Measurements from ENCODE around the gene HOATZ. TPM values are rescaled to one million over a fixed set of nuclear protein-coding genes. Genes with fewer than 3 reads are reported as not detected.

The HOATZ gene
- total and polyA plus RNA-seq, 10 donors: not detected

DNA sequence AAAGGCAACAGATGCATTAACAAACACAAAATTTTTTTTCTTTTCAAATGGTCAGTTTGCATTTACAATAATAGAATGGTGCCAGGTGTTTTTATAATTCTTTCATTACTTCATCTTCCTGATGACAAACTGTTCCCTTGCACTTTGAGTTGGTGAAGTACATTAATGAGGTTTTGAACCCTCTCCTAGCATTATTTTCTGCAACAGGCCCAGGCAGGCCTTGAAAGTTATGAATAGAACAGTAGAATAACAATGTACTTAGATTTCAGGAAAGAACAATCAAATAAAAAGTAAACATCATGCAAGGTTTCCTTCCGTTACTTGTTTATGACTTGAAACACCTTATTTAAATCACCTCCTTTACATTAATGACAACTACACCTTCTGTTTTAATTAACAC, 12.0 kb upstream of the HOATZ start:
- H3K36me3 ChIP-seq: no peaks in the 10 kb centered on the region
- H3K27me3 ChIP-seq (replicated peaks in 1 of 7): no peaks in the 10 kb centered on the region
- no peak overlapping the region for H3K27ac ChIP-seq
- TF ChIP-seq POLR2AphosphoS5 (IDR thresholded peaks at IDR 0.05): no peak
- TF ChIP-seq, protein P1, sequence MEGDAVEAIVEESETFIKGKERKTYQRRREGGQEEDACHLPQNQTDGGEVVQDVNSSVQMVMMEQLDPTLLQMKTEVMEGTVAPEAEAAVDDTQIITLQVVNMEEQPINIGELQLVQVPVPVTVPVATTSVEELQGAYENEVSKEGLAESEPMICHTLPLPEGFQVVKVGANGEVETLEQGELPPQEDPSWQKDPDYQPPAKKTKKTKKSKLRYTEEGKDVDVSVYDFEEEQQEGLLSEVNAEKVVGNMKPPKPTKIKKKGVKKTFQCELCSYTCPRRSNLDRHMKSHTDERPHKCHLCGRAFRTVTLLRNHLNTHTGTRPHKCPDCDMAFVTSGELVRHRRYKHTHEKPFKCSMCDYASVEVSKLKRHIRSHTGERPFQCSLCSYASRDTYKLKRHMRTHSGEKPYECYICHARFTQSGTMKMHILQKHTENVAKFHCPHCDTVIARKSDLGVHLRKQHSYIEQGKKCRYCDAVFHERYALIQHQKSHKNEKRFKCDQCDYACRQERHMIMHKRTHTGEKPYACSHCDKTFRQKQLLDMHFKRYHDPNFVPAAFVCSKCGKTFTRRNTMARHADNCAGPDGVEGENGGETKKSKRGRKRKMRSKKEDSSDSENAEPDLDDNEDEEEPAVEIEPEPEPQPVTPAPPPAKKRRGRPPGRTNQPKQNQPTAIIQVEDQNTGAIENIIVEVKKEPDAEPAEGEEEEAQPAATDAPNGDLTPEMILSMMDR (IDR thresholded peaks at IDR 0.05 in 8 of 11, conservative IDR thresholded peaks at IDR 0.05 in 3 of 11): no peak
- TF ChIP-seq POLR2A (IDR thresholded peaks at IDR 0.05): no peak
- intact Hi-C loops (cut with DNase I; ENCODE audit: low total_unique reads): no loop called here
- DNase-seq: no peak
- 76 to 94% (median 80%) methylated on average over 1 of the region's 1 CpG for WGBS, 5 donors
- H3K9me3 ChIP-seq: no peaks in the 10 kb centered on the region
- H3K4me3 ChIP-seq: no peak overlapping the region
- no peaks in the 10 kb centered on the region for H3K4me1 ChIP-seq

DNA sequence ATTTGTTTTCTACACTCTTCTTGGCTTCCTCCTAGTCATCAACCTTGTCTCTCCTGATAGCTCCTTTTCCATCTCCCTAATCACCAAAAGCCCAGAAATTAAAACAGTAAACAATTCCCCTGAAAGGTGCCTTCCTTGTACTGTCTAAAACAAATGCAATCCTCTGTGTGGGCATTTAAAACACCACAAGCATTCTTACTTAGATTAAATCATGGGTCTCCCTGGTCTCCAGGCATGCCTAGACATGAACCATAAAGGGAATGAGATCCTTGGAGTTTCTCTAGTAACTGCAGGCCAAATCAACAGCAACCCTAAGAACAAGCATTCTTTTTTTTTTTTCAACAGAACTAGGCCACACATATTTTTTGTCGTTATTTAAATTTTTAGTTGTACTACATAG, 4.3 kb upstream of the HOATZ start:
- no peaks in the 10 kb centered on the region for H3K36me3 ChIP-seq
- peaks cover 0 to 58% (median 39%) of the 10 kb centered on the region in 7 donors for H3K27me3 ChIP-seq (replicated peaks in 1 of 7)
- peaks cover 0 to 28% (median 15%) of the 10 kb centered on the region in 6 donors for H3K4me1 ChIP-seq
- no peak overlapping the region for H3K4me3 ChIP-seq
- TF ChIP-seq POLR2A (IDR thresholded peaks at IDR 0.05): no peak
- TF ChIP-seq, protein P1 (IDR thresholded peaks at IDR 0.05 in 8 of 11, conservative IDR thresholded peaks at IDR 0.05 in 3 of 11): no peak
- no peak for TF ChIP-seq POLR2AphosphoS5 (IDR thresholded peaks at IDR 0.05)
- H3K9me3 ChIP-seq: no peaks in the 10 kb centered on the region
- 91 to 99% (median 96%) methylated on average over 1 of the region's 1 CpG for WGBS, 5 donors
- DNase-seq: no peak
- no peak overlapping the region for H3K27ac ChIP-seq
- intact Hi-C loops (cut with DNase I; ENCODE audit: low total_unique reads): no loop called here

DNA sequence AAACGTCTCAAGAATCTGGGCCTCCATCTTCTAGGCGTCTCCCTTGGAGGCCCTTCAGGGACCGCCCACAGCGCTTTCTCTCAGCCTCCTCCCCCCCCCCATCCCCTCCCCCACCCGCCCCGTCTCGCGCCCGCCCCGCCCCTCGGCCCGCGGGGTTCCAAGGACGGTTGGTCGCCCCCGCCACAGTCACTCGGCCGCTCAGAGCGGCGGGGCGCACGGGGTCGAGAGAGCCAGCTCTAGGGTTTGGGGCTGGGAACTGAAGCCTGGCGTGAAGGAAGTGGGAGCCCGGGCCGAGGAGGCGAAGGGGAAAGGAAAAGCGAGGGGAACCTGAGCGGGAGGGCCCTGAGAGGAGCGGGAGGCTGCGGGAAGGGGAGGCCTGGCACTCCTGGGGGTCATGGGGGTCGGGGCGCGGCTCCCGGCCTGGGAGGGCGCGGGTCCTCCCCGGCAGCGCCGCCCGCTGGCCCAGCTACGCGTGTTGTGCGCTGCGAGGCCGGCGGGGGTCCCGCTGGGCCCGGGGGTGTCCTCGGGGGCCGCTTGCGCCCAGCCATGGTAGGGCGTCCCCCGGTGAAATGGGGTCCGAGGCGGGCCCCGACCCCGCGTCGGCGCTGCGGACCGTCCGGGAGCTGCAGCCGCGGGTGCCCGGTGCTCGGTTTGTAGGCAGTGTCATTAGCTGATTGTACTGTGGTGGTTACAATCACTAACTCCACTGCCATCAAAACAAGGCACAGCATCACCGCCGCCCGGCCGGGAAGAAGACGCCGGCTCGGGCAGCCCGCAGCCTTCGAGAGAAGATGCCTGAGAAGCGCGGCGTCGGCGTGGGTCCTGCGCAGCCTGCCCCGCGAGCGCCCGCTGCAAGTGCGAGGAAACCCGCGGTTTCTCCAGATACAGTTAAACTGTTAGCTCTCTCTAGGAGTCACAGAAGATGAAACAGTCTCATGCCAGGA, 2.0 kb upstream of the HOATZ start, which contains the start of gene BTG4:
TSS of gene BTG4 (minus strand) at position 91 of the 944 bp plus-strand sequence. CDS start 13,610 bp downstream, outside the sequence.
- H3K4me3 ChIP-seq: peak within 1 kb of the TSS; percentile 6 to 70 (median 33)
- no peaks in the 10 kb centered on the region for H3K9me3 ChIP-seq
- WGBS, 5 donors: 4 to 10% (median 4%) methylated on average over 37 to 90 of the region's 90 CpGs
- no peak for DNase-seq
- H3K27ac ChIP-seq: no peak within 1 kb of the TSS
- no peak for TF ChIP-seq POLR2A (IDR thresholded peaks at IDR 0.05)
- no peak for TF ChIP-seq POLR2AphosphoS5 (IDR thresholded peaks at IDR 0.05)
- TF ChIP-seq, protein P1 (IDR thresholded peaks at IDR 0.05 in 8 of 11, conservative IDR thresholded peaks at IDR 0.05 in 3 of 11): no peak
- H3K36me3 ChIP-seq: no peaks in the 10 kb centered on the region
- intact Hi-C loops (cut with DNase I; ENCODE audit: low total_unique reads): no loop called here
- peaks cover 0 to 28% (median 15%) of the 10 kb centered on the region in 6 donors for H3K4me1 ChIP-seq
- H3K27me3 ChIP-seq (replicated peaks in 1 of 7): peaks cover 0 to 58% (median 39%) of the 10 kb centered on the region in 7 donors

DNA sequence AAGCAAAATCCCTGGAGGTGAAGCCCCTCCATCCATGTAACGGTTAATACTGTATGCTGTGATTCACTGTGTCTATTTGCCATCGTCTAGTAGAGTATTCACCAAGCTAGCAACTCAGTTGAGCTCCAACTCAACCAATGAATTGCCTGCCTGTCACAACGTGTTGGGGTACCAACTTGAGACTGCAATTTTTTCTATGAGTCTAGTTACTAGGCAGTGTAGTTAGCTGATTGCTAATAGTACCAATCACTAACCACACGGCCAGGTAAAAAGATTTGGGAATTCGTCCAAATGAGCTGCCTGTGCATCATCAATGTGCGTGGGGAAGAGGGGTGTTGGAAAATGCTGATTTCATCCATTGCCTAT, 1.4 kb upstream of the HOATZ start:
- Histone ChIP-seq H3K27me3 (replicated peaks in 1 of 7) (peaks cover 0 to 58% (median 39%) of the 10 kb centered on the region in 7 donors), H3K4me1 (peaks cover 0 to 28% (median 15%) of the 10 kb centered on the region in 6 donors), H3K4me3 (peak overlapping the region in 4 of 8 donors; percentile 31 to 70 (median 40)), H3K36me3 (no peaks in the 10 kb centered on the region), H3K9me3 (no peaks in the 10 kb centered on the region), H3K27ac (no peak overlapping the region)
- intact Hi-C loops (cut with DNase I; ENCODE audit: low total_unique reads): no loop called here
- TF ChIP-seq, protein P1 (IDR thresholded peaks at IDR 0.05 in 8 of 11, conservative IDR thresholded peaks at IDR 0.05 in 3 of 11): no peak
- TF ChIP-seq POLR2A (IDR thresholded peaks at IDR 0.05) (no peak), POLR2AphosphoS5 (IDR thresholded peaks at IDR 0.05) (no peak)
- no peak for DNase-seq
- WGBS, 5 donors: 36 to 46% (median 40%) methylated on average over 6 of the region's 6 CpGs

All from spleen (tissue), 11 donors.